ENCODE results near the gene TDP1.

Gene TDP1

DNA sequence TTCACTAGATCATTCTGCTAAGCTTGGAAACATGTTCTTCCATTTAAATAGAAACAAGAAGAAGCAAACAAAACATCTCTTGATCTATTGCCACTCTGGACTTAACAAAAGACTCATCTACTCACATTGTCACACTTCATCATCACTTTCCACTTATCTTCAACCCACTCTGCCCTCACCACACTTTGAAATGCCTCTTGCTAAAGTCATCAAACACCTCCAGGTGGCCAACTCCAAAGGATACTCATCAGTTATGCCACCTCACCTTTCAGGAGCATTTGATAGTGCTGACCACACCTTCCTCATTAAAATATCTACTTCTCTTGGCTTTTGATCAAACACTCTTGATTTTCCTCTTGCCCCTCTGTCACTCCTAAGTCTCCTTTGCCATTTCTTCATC lies 8.4 kb upstream of the TDP1 start:
- no peak for DNase-seq

DNA sequence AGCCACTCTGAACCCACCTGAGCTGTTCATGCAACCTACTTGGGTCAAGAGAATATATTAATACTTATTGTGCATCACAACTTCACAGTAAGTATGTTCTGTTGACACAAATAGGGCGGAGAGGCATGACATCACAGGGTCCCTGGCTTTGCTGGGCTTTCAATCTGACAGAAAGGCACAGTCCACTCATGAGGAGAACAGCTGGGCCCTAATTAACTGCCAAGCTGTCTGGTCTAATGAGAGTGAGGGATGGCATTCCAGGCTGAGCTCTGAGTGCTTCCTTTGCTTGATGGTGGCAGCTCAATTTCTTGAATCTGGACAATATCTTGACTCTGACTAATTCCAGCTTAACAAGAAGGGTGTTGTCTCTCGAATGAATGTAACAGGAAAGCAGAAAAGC lies 3.2 kb upstream of the TDP1 start:
- no peak for DNase-seq

DNA sequence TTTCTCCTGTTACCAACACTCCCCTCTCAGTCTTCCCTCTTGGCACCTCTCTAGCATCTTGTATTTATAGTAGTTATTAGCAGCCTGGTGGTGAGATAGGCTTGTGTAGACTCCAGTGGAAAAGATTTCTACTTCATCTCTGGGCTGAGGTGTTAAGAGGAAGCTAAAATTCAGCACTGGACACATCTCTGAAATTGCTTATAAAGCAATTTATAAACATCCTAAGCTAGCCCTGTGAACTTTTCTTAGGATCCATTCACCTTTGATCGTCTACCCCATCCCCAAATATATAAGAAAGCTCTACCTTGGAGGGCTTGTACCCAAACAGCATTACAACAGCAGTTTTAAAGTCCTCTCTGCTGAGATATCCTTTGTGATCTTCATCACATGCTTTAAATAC lies 2.1 kb upstream of the TDP1 start:
- DNase-seq = peak; percentile 1

DNA sequence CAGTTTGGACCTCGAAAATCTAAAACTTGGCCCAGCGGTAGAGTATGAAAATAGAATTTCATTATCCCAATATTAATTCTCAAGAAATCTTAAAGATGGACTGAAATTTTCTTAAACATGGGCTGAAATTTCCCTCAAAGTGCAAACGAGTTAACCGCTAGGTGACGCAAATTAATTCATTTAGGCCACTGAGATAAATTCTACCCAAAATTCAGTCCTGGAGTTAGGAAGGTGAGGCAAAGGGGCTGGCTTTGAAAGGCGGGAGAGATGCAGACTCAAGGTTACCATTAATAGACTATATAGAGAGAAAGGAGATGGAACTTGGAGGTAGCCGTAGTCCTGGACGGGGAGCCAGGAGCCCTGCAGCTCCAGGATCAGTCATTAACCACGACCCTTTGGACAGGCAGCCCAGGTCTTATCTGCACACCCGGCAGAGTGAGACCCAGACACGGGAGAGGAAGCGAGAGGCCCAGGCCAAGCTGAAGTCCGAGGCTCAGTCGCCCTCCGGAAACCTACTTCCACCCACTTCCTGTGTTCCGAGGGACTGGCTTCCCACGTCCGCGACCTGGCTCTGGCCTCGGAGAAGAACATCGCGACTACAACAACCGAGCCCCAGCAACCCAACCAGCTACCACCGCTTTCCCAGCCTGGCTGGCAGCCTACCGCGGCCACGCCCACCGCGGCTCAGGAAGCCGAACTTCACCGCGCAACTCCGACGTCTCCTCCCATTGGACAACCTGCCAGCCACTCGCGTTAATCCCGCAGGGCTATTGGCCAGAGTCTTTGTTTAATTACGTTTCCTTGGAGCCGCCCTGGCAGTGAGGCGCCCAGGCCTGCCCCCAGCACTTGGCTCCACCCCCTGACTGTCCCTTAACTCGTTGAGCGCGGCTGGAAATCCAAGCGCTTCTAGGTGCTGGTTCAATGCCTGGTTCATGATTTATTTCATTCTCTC lies 1.4 kb upstream of the TDP1 start, which contains the start of gene EFCAB11:
Gene EFCAB11, minus strand, starts transcription at position 661 of the 952 bp plus-strand sequence. Its CDS starts 70 bp downstream, at position 591.
- DNase-seq = peak; percentile 97

DNA sequence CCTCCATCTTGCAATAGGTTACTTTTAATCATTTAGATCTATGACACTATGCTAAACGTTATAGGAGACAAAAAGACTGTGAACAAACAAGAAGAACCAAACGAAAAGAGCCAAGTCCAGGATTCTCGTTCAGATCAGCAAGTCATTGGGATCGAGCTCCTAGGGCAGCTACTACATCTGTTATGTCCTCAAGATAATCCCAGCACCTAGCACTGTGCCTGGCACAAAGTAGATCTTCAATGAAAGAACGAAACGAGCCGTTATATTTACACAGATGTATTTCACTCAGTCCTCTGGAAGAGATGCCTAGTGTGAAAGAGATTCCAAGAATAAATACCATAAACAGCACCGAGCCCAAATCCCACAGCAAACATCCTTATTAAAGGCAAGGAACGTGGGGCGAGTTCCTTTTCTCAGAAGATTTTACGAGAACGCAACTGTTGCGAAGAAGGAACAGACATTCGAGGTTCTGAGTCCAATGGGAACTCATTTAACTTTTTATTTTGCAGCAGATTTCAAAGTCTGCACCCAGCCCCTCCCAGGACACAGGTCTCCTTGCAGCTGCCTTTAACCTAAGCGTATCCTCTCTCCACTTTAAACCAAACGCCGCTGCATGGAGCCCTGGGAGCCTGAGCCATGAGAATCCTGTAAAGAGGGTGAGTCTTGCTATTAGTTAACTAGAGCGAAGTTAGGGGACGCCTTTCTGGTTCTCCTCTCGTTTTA lies 544 bp upstream of the TDP1 start:
- no peak for DNase-seq

DNA sequence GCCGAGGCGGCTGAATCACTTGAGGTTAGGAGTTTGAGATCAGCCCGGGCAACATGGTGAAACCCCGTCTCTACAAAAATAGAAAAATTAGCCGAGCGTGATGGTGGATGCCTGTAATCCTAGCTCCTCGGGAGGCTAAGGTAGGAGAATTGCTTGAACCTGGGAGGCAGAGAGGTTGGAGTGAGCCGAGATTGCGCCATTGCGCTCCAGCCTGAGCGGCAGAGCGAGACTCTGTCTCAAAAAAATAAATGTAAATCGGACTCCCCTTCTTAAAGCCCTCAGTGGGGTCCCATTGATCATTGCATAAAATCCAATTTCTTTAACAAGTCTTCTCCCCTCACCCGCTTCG lies 908 bp downstream of the TDP1 start:
- no peak for DNase-seq

DNA sequence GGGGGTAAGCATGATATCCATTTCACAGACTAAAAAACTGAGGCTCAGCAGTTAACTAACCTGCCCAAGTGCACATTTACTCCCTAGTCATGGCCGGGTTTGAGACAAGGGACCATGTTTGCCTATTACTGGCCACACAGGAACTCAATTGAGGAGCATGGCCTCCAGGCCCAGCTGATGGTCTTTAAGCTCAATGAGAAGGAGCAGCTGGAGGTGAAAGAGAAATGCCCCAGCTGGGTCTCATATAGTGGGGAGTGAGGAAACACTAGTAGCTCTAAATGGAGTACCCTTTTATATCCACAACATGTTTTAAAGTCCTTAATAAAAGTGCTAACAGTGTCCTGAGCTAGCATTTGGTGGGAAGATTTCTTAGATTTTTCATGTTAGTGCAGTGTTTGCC lies 1.6 kb downstream of the TDP1 start:
- DNase-seq = no peak

DNA sequence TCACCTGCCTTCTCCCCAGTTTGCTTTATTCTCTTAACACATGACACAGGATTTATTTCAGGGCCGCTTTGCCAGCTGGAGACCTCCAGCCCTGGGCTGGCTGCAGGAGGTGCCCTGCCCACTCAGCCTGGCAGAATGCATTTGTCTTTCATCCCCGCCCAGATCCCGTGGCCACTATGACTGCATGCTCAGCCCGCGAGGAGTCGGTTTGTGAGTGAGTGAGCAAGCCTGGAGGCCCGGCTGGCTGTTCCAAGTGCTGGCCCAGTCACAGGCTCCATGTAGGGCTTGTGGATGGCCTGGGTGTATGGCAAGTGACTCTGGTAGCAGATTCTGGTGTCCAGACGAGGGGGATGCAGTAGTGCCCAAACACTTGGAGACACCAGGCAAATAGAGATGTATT lies 2.1 kb downstream of the TDP1 start:
- DNase-seq = no peak

DNA sequence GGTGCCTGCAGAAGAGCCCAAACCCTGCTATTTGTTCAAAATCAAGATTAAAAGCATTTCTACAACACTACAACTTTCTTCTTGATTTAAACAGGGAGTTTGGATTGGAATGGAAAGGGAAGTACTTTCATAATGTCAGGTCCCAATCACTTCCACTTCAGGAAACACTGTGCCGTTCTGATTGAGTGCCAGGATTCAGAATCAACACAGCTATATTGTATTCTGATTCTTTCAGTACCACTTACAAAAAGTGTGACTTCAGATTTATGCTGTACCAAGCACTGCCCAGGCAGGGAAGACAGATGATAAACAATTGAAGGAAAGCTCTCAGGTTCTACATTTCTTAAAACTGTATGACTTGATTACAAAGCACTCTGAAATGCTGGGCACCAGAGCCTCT lies 3.2 kb downstream of the TDP1 start:
- DNase-seq = no peak

DNA sequence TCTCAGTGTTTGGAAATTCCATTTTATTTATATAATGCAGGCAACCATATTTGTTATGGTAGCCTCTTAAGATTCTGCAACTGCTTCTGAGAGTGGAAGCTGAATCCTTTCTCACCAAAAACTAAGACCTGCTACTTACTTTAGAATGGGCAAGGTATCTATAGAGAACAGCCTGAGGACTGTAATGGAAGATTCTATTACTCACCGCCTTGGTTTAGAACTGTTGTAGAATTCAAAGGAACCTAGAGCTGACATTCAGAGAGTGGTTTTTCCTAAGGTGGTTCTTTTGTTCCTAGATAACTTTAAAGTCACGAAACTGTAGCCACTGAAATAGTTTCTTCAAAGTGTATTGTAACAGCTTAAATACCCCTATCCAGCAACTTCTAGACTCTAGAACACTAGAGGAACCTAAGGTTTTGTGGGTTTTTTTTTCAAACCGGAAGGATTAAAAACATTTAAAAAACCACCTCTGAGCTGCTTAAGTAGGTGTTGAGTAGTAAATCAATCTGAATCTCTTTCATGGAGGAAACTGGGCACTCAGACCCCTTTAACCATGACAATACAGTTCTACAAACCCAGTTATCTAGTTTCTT lies 4.2 kb downstream of the TDP1 start:
- DNase-seq = no peak

DNA sequence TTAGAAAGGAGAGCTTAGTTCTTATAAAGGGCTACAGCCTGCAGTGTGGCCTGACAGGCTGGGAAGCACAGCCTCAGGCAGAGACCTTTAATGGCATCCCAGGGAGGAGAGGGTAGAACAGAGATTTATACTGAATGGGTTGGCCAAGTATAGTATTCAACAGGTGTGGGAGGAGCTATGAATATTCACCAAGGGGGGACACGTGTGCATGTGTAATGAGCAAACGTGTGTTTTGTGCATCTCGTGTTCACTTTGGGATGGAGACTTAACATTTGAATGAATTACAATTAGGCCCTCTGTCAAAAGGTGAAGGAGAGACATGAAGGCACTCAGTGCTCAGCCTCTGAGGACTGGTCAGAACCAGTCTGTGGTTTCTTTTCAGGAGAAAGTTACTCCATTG lies 5.2 kb downstream of the TDP1 start:
- DNase-seq = no peak

DNA sequence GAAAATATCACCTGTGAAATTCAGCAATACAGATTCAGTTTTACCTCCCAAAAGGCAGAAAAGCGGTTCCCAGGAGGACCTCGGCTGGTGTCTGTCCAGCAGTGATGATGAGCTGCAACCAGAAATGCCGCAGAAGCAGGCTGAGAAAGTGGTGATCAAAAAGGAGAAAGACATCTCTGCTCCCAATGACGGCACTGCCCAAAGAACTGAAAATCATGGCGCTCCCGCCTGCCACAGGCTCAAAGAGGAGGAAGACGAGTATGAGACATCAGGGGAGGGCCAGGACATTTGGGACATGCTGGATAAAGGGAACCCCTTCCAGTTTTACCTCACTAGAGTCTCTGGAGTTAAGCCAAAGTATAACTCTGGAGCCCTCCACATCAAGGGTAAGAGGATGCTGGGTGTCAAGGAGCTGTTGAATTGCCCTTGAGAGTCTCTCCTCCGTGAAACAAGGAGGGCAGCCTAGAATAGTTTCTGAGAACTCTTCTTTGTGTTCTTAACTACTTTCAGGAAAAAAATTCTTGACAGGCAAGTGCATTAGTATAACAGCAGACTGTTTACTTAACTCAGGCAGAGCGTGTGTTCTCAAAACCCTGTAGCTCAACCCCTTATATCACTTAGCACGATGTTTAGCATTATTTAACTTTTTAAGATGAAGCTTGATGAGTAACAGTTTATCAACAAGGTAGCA lies 7.7 kb downstream of the TDP1 start:
- no peak for DNase-seq

DNA sequence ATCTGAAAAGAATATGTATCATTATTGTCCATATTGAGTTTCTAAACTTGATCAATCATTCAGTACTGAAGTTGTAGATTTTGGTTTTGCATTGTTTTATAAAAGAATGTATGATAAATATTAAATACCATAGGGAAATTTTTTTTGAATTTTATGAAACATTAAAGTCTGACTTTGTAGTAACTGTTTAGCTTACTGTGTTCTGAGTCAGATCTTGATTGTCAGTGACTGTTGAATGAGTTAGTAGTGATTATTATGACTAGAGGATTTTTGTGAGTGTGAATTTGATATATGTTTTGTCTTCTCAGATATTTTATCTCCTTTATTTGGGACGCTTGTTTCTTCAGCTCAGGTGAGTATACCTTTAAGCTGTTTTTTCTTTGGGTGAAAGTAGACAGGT lies 10.1 kb downstream of the TDP1 start:
- no peak for DNase-seq

DNA sequence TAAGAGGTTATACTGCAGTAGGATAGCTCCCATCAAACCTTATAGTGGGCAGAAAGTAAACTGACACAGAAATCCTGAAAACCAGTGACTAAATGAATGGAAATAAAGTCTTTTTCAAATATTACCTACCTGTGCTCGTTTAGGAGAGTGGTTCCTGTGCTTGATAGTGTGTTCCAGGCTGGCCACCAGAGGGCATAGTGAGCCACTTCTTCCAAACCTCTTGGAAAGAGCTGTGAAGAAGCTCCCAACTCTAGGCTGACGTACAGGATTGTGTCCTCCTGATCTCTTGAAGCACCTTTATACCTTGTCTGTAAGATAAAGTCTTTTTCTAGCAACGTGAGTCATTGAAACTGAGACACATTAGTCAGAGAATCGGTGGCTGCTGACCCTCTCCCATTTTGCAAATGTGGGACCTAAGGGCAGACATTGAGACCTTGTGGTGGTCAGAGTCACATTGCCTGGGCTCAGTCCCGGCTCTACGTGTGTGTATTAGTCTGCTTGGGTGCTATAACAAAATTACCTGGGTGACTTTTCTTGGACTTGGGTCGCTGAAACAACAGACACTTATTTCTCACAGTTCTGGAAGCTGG lies 17.6 kb downstream of the TDP1 start:
- DNase-seq = peak; percentile 60

DNA sequence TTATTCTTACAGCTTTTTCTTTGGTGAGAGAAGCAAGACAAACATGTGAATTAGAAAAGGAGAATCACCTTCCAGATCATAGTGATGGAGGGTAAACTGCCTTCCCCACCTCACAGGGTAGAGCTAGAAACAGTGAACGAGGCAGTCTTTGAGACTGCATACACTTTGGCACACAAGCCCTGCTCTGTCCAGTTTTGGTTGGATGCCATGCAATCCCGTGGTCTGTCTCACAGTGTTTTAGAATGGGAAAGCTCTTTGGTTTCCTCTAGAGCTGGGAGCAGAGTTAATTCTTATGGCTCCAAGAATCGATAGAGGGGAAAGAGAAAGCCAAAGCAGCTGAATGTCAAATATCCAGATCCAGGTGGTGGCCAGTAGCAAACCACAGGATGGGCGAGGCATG lies 21.9 kb downstream of the TDP1 start:
- DNase-seq = no peak

DNA sequence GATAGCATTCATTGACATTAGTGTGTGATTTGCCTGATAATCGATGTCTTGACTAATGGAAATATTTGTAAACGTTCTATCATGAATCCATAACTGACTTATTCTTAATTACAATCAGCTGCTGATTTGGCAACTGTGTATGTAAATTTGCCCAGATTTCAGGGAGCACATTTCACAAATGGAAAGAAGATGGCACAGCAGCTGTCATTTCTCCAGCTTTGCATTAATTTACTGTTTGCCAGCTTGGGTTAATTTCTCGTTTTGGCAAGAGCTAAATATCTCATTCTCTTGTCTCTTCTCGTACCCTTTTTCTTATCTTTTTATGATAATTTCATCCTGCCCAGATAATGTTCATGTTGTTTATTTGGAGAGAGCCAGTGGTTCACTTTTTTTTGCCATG lies 22.9 kb downstream of the TDP1 start:
- no peak for DNase-seq

DNA sequence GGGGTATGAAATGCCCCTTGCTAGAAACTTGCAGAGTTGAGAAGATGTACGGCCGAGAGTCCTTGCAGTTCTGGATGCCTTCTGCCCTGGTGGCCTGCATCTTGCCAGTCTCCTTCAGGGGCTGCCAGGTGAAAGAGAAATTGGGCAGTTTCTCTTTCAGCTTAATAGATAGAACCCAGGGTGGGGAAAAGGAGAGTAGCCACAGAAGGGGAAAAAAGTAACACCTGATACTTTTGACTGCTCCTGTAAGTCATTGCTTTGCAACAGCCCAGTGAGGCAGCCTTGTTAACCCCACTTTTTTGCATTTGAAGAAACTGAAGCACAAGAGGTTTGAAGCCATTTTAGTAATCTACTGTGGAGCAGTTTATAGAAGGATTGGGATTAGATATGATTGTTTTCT lies 27.6 kb downstream of the TDP1 start:
- no peak for DNase-seq

DNA sequence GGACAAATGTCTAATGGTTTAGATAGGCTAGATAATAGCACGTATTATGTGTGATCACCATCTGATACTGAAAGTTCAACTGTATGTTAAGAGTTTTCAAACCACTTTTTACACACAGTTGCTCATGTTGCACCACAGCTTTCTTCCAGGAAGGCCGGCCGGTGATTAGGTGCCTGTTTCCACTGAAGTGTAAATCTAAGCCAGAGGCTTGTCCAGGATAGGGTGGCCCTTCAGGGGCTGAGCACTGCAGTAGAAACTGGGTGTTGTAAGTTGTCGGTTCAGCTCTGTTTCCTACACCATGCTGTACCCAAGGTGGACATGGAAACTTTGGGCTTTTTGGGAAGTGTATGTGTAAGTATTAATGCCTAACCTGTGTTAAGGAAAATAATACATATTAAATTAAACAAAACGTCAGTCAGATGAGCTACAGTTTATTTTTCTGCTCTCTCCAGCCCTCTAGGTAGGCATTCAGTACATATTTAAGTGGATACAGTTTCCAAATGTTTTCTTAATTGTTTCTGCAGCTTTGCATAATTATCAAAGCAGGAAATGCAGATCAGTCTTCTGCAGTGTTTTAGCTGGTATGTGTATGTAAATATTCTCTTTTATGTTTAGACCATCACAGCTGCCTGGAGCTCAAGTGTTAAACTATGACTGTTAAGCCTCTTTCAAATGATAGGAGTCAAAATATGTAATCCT lies 30.9 kb downstream of the TDP1 start:
- DNase-seq = no peak

DNA sequence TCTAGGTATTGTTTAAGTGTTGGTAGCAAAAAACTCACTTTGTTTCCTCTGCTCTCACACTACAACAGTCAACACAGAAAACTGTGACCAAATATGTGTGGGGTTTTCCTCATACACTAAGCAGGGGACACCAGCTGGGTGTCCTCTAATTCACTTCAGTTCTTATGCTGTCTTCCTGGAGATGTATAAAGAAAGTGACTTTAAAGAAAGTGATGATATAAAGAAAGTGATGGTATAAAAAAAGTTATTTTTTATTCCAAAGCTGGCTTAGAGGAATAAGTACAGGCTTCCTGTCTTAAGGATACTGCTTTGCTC lies 31.4 kb downstream of the TDP1 start:
- no peak for DNase-seq

DNA sequence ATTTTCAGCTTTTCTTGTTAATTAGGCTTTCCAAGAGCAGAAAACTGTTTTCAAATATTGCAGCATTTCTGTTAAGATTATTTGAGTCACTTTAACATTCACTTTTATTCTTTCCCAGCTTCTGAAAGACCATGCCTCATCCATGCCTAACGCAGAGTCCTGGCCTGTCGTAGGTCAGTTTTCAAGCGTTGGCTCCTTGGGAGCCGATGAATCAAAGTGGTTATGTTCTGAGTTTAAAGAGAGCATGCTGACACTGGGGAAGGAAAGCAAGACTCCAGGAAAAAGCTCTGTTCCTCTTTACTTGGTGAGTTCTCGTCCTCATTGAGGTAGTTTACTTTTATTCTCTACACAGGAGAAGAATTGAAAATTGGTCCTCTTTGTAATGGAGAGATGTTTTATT lies 33.1 kb downstream of the TDP1 start:
- no peak for DNase-seq

DNA sequence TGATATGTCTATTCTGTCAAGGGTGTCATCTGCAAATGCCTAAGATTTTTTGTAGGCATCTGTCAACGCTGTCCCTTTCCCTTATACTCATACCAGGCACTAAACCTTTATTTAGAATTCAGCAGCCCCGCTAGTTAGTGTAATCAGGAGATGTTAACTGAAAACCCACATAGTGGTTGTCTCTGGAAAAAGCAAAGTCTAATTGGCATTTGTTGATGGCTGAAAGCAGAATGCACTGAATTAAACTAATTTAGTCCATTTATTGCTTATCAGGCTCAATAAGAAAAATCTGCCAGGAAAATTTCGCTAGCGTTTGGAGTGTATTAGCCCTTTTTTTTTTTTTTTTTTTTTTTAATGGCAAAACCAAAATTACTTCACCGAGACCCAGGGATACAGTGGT lies 34.5 kb downstream of the TDP1 start:
- no peak for DNase-seq

DNA sequence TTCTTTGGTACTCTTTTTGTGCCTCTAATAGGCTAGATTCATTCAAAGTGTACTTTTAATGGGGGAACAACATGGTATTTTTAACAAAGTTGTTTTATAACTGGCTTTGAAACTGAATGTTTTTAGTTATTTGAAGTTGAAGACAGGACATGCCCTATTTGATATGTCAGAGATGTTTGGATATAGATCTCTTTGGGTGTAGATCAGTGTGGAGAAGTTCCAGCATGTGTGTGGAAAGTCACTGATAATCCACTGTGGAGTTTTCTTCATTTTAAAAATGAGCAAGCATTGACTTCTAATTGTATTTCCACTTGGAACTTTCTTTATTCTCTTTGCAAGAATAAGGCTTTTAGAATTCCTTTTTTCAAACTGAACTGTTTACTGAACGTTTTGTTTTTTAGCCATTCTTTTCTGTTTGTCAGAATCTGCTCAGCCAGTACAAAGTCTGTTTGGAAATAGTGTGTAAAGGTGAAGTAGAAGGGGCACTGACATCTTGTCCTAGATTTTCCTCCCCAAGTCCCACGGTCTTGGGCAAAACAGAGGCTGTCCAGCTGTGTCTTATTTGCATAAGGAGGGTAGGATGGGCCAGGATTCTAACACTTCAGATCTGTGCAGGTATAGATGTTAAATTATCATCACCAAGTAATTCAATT lies 35.0 kb downstream of the TDP1 start:
- DNase-seq = no peak
